Hepatocyte (in vitro differentiated cells): Measurements from ENCODE around the gene SOCS2.

Experiments used
- CTCF ChIP-seq: fragments of 200-600 bp; sonication (generic); IDR thresholded peaks from 2 replicates; pipeline ENCODE4 v1.5.1; 2016; ENCODE audit warnings: antibody characterized with exemption, mild to moderate bottlenecking; ENCODE audit not compliant: poor library complexity
- EZH2 ChIP-seq: fragments of 200-600 bp; sonication (generic); IDR thresholded peaks from 2 replicates; pipeline ENCODE4 v1.6.1; 2016; ENCODE audit warnings: antibody characterized with exemption, mild to moderate bottlenecking, borderline replicate concordance
- EZH2phosphoT487 ChIP-seq: fragments of 200-600 bp; sonication (generic); IDR thresholded peaks from one replicate; pipeline ENCODE4 v1.6.1; 2018; ENCODE audit warnings: antibody characterized with exemption, mild to moderate bottlenecking, low read depth, moderate library complexity; ENCODE audit not compliant: unreplicated experiment, severe bottlenecking

DNA sequence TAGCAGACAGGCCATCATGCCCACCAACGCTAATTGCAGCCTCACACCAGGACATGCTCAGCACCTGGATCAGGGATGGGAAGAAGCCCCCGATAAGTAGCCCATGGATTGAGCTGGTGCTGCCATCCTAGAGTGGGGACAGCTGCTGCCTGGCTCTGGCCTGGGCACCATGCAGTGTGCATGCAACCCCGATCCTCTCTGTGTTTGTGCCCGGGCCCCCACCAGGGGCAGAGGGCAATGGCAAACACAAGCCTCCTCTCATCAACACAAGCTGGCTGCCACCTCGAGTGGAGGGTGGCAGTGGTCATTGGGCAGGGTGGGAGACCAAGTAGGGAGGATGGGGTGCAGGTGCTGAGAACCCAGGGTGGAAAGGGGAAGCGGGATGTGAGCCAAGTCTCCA is 23.3 kb upstream of the SOCS2 start:
- TF ChIP-seq CTCF = no peak
- TF ChIP-seq EZH2phosphoT487 = no peak
- TF ChIP-seq EZH2 = no peak
